Lung (tissue), 12 donors: ENCODE measurements around the gene SULF2. TPM values are rescaled to one million over a fixed set of nuclear protein-coding genes. Genes with fewer than 3 reads are reported as not detected.

Experiments
- ATAC-seq: fragments of 200-7000 bp; cut with Tn5 transposase; one replicate; pipeline ENCODE4 v1.9.1; 2020; ENCODE audit warnings: moderate number of reproducible peaks; ENCODE audit not compliant: insufficient read depth, low FRiP score
- DNase-seq, 3 donors: peaks; one replicate each; pipeline ENCODE4 v3.0.0-alpha.2; 2013 to 2017
- H3K27ac ChIP-seq, 2 donors: one replicate each; pipeline ENCODE4 v1.5.1; 2013; ENCODE audit warnings: mild to moderate bottlenecking in 2 of 2, moderate library complexity in 2 of 2, control low read depth in 1 of 2, inconsistent platforms in 1 of 2, low read depth in 1 of 2, low read length in 1 of 2
- H3K27me3 ChIP-seq, 3 donors: one replicate each; pipeline ENCODE4 v1.5.1; 2013; ENCODE audit warnings: low read length in 2 of 3; ENCODE audit not compliant: control insufficient read depth in 3 of 3, insufficient read depth in 3 of 3
- H3K36me3 ChIP-seq, 4 donors: one replicate each; pipeline ENCODE4 v1.5.1; 2013; ENCODE audit warnings: low read length in 4 of 4, mild to moderate bottlenecking in 1 of 4, moderate library complexity in 1 of 4; ENCODE audit not compliant: control insufficient read depth in 4 of 4, insufficient read depth in 4 of 4
- H3K4me1 ChIP-seq, 5 donors: one replicate each; pipeline ENCODE4 v1.5.1; 2013; ENCODE audit warnings: low read length in 5 of 5, mild to moderate bottlenecking in 2 of 5, moderate library complexity in 1 of 5; ENCODE audit not compliant: control insufficient read depth in 5 of 5, insufficient read depth in 5 of 5
- H3K4me3 ChIP-seq: one replicate; pipeline ENCODE4 v1.5.1; 2013; ENCODE audit warnings: mild to moderate bottlenecking, control low read depth, moderate library complexity
- H3K9ac ChIP-seq, 2 donors: one replicate each; pipeline ENCODE4 v1.5.1; 2013; ENCODE audit warnings: low read length in 2 of 2, control low read depth in 1 of 2; ENCODE audit not compliant: insufficient read depth in 1 of 2
- H3K9me3 ChIP-seq, 4 donors: one replicate each; pipeline ENCODE4 v1.5.1; 2013; ENCODE audit warnings: low read length in 3 of 4, mild to moderate bottlenecking in 1 of 4, moderate library complexity in 1 of 4; ENCODE audit not compliant: control insufficient read depth in 4 of 4, insufficient read depth in 3 of 4
- WGBS, 2 donors: extraction: QIAGEN DNeasy Blood & Tissue Kit; methylation state at CpG; one replicate each; pipeline ENCODE4 v1.1.7; 2013; 5-methylcytosine and 5-hydroxymethylcytosine counted together
- polyA plus RNA-seq, 2 donors: library from polyadenylated mRNA; stranded (reverse); fragments of 200-250 nt; gene quantifications; one replicate each; pipeline ENCODE4 v1.2.1, GENCODE V29; 2013
- total RNA-seq, 2 donors: library from RNA; depleted of rRNA in 1 of 2; stranded (reverse); fragments of >200 nt in 1 of 2; gene quantifications; one replicate each; pipeline ENCODE4 v1.2.1, GENCODE V29; 2014 to 2021
- TF ChIP-seq, protein P1 (sequence below): IDR thresholded peaks from 2 replicates; pipeline ENCODE4 v1.5.1; 2012; ENCODE audit warnings: mild to moderate bottlenecking; ENCODE audit errors: control extremely low read depth, extremely low read depth
- donor health status: control.
- donor health status: control.
- donor health status: Bipolar disorder and iron deficiency.
- donor health status: healthy.
- donor health status: DM: yes; HTN: yes; CAD: no.

SULF2 gene
- total and polyA plus RNA-seq, 4 donors, result 17.7 to 42.4 (median 23.6) TPM

DNA sequence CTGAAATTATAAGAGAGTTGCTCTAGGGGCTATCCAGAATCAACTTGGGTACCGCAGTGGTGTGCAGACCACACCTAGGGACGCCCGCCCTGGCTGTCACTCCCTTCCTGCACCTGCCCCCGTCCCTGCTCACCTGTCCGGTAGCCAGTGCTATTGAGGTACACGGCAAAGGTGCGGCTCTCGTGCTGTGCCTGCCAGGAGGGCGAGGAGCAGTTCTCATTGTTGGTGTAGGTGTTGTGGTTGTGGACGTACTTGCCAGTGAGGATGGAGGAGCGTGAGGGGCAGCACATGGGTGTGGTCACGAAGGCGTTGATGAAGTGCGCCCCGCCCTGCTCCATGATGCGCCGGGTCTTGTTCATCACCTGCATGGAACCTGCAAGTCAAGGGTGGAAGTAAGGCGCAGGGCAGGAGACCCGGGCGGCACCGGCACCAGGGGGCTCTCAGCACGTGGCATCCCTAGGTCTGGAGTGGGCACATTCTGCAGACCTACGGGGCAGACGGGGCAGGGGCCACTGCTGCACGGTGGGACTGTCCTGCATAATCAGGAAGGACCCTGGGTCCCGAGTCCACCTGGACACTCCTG, 48.6 kb downstream of the SULF2 start:
- TF ChIP-seq, protein P1, sequence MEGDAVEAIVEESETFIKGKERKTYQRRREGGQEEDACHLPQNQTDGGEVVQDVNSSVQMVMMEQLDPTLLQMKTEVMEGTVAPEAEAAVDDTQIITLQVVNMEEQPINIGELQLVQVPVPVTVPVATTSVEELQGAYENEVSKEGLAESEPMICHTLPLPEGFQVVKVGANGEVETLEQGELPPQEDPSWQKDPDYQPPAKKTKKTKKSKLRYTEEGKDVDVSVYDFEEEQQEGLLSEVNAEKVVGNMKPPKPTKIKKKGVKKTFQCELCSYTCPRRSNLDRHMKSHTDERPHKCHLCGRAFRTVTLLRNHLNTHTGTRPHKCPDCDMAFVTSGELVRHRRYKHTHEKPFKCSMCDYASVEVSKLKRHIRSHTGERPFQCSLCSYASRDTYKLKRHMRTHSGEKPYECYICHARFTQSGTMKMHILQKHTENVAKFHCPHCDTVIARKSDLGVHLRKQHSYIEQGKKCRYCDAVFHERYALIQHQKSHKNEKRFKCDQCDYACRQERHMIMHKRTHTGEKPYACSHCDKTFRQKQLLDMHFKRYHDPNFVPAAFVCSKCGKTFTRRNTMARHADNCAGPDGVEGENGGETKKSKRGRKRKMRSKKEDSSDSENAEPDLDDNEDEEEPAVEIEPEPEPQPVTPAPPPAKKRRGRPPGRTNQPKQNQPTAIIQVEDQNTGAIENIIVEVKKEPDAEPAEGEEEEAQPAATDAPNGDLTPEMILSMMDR, result no peak
- Histone ChIP-seq H3K27me3 (no peaks in the 10 kb centered on the region), H3K9me3 (no peaks in the 10 kb centered on the region), H3K36me3 (no peaks in the 10 kb centered on the region), H3K4me1 (no peaks in the 10 kb centered on the region), H3K27ac (no peak overlapping the region), H3K4me3 (no peak overlapping the region), H3K9ac (no peak overlapping the region)
- no peak for ATAC-seq
- 94 to 96% methylated on average over 26 of the region's 26 CpGs for WGBS, 2 donors
- no peak for DNase-seq

DNA sequence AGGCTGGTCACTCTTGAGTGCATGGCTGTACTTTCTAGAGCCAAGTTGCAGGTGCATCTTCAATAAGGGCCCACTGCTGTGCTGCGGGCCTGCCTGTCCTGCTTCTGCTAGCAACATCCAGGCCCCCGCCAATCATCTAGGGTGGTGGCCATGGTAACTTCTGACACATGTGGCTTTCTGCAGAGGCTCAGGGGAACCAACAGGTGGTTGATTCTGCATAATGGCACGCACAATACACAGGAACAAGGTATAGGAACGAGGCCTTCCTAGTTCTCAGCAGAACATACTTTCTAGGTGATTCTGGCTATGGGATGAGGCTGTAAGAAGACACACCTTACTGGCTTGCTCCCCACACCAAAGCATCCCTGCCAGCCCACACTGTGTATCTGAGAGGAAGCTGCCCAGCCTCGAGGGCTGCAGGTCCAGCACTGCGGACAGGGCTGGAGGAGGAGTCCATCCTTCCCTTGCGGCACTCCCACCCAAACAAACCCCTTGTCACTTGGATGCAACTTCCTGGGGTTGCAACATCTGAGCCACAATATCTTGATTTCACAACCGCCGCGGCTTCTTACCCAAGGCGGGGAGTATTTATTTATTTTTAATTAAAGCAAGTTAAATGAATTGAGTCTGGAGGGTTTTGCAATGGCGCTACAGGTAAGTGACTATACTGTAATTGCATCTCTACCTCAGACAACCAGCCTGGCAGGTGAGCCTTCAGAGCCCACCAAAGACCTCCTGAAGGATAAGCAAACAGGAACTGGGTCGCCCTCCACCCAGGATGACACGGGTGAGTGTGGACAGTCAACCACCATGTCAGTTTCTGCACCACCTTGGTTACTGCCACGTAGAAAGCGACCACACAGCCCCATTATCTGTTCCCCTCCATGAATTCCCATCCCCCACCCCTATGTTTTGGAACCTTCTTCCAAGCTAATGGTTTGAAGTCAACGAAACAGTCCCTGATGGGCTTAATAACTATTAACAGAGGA, 49.6 kb downstream of the SULF2 start:
- H3K9me3 ChIP-seq, result no peaks in the 10 kb centered on the region
- no peaks in the 10 kb centered on the region for H3K27me3 ChIP-seq
- no peak overlapping the region for H3K27ac ChIP-seq
- no peak overlapping the region for H3K4me3 ChIP-seq
- ATAC-seq, result peak; percentile 79
- no peak for DNase-seq
- H3K4me1 ChIP-seq, result no peaks in the 10 kb centered on the region
- no peak overlapping the region for H3K9ac ChIP-seq
- TF ChIP-seq, protein P1, result no peak
- no peaks in the 10 kb centered on the region for H3K36me3 ChIP-seq
- 37 to 55% methylated on average over 17 of the region's 17 CpGs for WGBS, 2 donors

DNA sequence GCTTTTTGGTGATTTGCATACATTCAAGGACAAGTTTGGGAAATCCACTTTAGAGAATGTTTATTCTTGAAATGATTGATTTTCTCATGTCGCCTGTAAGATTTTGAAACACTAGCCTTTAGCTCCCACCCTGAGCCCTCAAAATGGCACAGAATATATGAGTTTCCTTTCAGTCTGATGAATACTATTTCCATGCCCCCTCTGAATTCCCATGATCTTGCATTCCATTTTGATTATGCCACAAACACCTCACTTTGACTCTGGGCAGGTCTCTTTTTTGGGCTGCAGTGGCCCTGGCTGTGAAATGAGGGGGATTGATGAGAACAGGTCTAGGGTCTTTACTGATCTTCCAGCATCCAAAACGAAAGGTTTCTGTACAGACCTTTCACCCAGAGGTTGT, 50.4 kb downstream of the SULF2 start:
- ATAC-seq (no peak), DNase-seq (no peak)
- TF ChIP-seq, protein P1, result no peak
- no peak overlapping the region for H3K9ac ChIP-seq
- no peak overlapping the region for H3K4me3 ChIP-seq
- H3K36me3 ChIP-seq, result no peaks in the 10 kb centered on the region
- no peaks in the 10 kb centered on the region for H3K27me3 ChIP-seq
- H3K4me1 ChIP-seq, result no peaks in the 10 kb centered on the region
- H3K9me3 ChIP-seq, result no peaks in the 10 kb centered on the region
- WGBS, 2 donors, result 79 to 88% methylated on average over 2 of the region's 2 CpGs
- H3K27ac ChIP-seq, result no peak overlapping the region
